Kidney (tissue), 14 donors: ENCODE results near the gene DPYSL3. TPM values are rescaled to one million over a fixed set of nuclear protein-coding genes. Genes with fewer than 3 reads are reported as not detected.

Experiments
- DNase-seq, 5 donors: peaks; one replicate each; pipeline ENCODE4 v3.0.0-alpha.2; 2013 to 2020
- FAIRE-seq: peaks from 2 replicates; lab custom pipeline; 2012; peaks lifted over from hg19 to GRCh38; lab: Jason Lieb, UNC
- H3K27ac ChIP-seq, 2 donors: one replicate each; pipeline ENCODE4 v1.7.0; 2013; ENCODE audit warnings: low read depth in 2 of 2, low read length in 2 of 2, inconsistent platforms in 1 of 2
- H3K27me3 ChIP-seq: one replicate; pipeline ENCODE4 v1.7.1; 2013; ENCODE audit warnings: low read length, inconsistent platforms; ENCODE audit not compliant: control insufficient read depth, insufficient read depth
- H3K36me3 ChIP-seq, 3 donors: one replicate each; pipeline versions ENCODE4 v1.7.0 to v1.7.1; 2013; ENCODE audit warnings: low read length in 3 of 3, control low read depth in 1 of 3, inconsistent platforms in 1 of 3; ENCODE audit not compliant: insufficient read depth in 3 of 3, control insufficient read depth in 2 of 3
- H3K4me1 ChIP-seq, 3 donors: one replicate each; pipeline versions ENCODE4 v1.7.0 to v1.7.1; 2013; ENCODE audit warnings: low read length in 3 of 3, inconsistent platforms in 1 of 3, low read depth in 1 of 3; ENCODE audit not compliant: control insufficient read depth in 2 of 3, insufficient read depth in 2 of 3
- H3K4me3 ChIP-seq, 3 donors: one replicate each; pipeline versions ENCODE4 v1.7.0 to v1.8.1; 2013; ENCODE audit warnings: low read length in 3 of 3, control low read depth in 1 of 3, inconsistent platforms in 1 of 3
- H3K9ac ChIP-seq, 3 donors: one replicate each; pipeline versions ENCODE4 v1.7.0 to v1.7.1; 2013; ENCODE audit warnings: low read length in 3 of 3, control low read depth in 1 of 3, inconsistent platforms in 1 of 3
- H3K9me3 ChIP-seq, 3 donors: one replicate each; pipeline versions ENCODE4 v1.7.0 to v1.7.1; 2013; ENCODE audit warnings: low read length in 3 of 3, control low read depth in 1 of 3, inconsistent platforms in 1 of 3; ENCODE audit not compliant: control insufficient read depth in 2 of 3, insufficient read depth in 1 of 3
- intact Hi-C: fragments of 100-400 bp; cut with DNase I; formaldehyde crosslinking; loops from one replicate; pipeline ENCODE4 v1.11.1; 2022
- polyA plus RNA-seq: library from polyadenylated mRNA; stranded (reverse); fragments of 350-450 nt; fragmentation: Illumina TruSeq; extraction: RNeasy Lipid Tissue Mini Kit (QIAGEN cat#74804); gene quantifications from one replicate; pipeline ENCODE4 v1.2.3, GENCODE V29; 2014; ENCODE audit warnings: low read depth, low replicate concordance; ENCODE audit not compliant: insufficient read depth
- total RNA-seq: library from RNA; stranded (reverse); fragmentation: NEBNext Ultra II Directional; extraction: Animal tissue kit (Norgen Biotek cat#: 25700); gene quantifications from one replicate; pipeline ENCODE4 v1.2.1, GENCODE V29; 2021
- TF ChIP-seq, protein P1 (sequence below): IDR thresholded peaks from 3 replicates; pipeline ENCODE4 v1.5.1; 2012; ENCODE audit warnings: mild to moderate bottlenecking, moderate library complexity, borderline replicate concordance; ENCODE audit not compliant: insufficient read depth; ENCODE audit errors: extremely low read depth
- donor health status: control.
- donor health status: control.
- donor health status: control.
- donor health status: control.
- donor health status: control.
- donor health status: DM: yes; HTN: yes; CAD: no.
- donor health status: Normal renal cell carcinoma (clear cell type).

Gene DPYSL3
- total and polyA plus RNA-seq, 2 donors from 2014 or later, result 7.1 to 19.1 TPM

DNA sequence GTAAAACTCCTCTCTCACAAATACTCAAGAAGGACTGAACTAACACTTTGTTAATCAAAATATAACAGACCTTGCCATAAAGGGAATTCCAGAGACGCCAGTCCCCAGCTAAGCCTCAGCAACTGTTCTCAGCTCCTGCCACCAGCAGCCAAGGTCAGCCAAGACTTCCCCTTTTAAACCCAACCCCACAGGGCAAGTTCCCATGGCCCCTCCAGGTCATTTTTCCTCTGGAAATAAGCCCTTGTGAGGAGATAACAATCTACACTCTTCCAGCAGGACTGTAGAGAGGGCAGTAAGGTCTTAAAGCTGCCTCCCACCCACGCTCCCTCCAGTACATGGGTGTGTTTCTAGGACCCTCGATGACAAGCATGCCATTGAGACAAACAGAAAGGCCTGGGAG, 78.3 kb downstream of the DPYSL3 start:
- Histone ChIP-seq H3K27me3 (no peaks in the 10 kb centered on the region), H3K36me3 (no peaks in the 10 kb centered on the region), H3K9ac (no peak overlapping the region), H3K9me3 (no peaks in the 10 kb centered on the region), H3K4me1 (no peaks in the 10 kb centered on the region), H3K4me3 (no peak overlapping the region), H3K27ac (no peak overlapping the region)
- DNase-seq (no peak), FAIRE-seq (no peak)
- intact Hi-C loops, result no loop called here
- TF ChIP-seq, protein P1, sequence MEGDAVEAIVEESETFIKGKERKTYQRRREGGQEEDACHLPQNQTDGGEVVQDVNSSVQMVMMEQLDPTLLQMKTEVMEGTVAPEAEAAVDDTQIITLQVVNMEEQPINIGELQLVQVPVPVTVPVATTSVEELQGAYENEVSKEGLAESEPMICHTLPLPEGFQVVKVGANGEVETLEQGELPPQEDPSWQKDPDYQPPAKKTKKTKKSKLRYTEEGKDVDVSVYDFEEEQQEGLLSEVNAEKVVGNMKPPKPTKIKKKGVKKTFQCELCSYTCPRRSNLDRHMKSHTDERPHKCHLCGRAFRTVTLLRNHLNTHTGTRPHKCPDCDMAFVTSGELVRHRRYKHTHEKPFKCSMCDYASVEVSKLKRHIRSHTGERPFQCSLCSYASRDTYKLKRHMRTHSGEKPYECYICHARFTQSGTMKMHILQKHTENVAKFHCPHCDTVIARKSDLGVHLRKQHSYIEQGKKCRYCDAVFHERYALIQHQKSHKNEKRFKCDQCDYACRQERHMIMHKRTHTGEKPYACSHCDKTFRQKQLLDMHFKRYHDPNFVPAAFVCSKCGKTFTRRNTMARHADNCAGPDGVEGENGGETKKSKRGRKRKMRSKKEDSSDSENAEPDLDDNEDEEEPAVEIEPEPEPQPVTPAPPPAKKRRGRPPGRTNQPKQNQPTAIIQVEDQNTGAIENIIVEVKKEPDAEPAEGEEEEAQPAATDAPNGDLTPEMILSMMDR, result no peak

DNA sequence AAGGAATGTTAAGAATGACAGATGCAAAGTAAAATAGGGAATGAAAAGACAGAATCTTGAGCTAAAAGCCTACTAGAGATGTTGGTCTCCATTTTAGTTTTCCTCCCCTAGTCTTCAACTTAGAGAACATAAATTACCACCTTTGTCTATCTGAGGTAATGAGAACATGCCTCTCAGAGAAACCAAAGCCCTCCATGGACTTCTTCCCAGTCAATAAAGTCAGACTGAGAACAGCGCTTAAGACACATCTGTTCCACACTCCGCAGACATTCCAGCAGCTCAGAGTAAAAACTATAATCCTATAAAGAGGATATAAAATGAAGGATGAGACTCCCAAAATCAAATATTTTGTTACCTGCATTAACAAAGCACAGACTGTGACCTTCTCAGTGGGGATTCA, 79.2 kb downstream of the DPYSL3 start:
- Histone ChIP-seq H3K4me3 (no peak overlapping the region), H3K36me3 (no peaks in the 10 kb centered on the region), H3K27ac (no peak overlapping the region), H3K9ac (no peak overlapping the region), H3K9me3 (no peaks in the 10 kb centered on the region), H3K27me3 (no peaks in the 10 kb centered on the region), H3K4me1 (no peaks in the 10 kb centered on the region)
- DNase-seq, result no peak
- no peak for FAIRE-seq
- TF ChIP-seq, protein P1, result no peak
- intact Hi-C loops, result no loop called here

DNA sequence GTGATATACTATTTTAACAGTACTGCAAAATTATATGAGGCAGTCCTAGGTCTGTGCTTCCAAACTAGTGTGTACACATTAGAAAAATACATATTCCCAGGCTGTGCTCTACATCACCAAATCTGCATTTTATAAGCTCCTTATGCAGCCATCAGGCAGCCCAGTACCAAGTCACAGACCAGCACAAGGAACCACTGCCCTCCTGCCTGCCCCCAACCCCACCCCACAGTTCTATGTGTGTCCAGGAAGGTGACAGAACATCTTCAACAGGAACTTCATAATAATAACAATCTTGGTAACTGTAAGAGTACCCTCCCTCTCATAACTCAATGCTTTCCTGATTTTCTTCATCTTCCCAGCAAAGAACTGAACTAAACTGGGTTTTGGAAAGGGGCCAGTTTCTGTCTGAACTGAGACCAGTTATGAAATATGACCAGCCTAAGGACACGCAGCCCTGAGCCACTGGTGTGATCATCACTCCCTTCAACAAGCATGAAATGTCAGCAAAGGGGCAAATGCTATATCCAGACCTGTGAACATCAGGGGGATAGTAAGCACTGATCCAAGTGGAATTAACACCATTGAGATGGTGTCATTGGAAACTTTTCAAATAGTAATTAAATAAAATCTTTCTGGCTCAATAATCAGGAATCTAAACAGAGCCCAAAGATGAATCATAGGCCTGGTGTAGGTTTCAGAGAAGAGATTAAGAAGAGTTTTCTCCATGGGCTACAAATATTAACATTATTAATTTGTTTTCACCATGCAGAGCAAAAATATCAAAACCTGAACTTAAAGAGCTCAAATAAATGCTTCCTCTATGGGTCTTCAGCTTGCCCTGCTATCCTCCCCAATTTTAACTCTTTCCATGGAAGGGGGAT, 82.1 kb downstream of the DPYSL3 start:
- FAIRE-seq (no peak), DNase-seq (no peak)
- Histone ChIP-seq H3K27me3 (no peaks in the 10 kb centered on the region), H3K4me3 (no peak overlapping the region), H3K4me1 (no peaks in the 10 kb centered on the region), H3K9ac (no peak overlapping the region), H3K9me3 (no peaks in the 10 kb centered on the region), H3K27ac (no peak overlapping the region), H3K36me3 (no peaks in the 10 kb centered on the region)
- TF ChIP-seq, protein P1, result no peak
- intact Hi-C loops, result no loop called here
